H1 (cell line): ENCODE results near the gene UGT1A3. TPM values are rescaled to one million over a fixed set of nuclear protein-coding genes. Genes with fewer than 3 reads are reported as not detected.

Experiments used
- CTCF ChIA-PET: fragments of 300-600 bp; sonication (Branson Sonifier 250); formaldehyde crosslinking; loops from one replicate; lab custom pipeline; 2021; ENCODE audit not compliant: partially characterized antibody; lab: Charles Lee
- POLR2A ChIA-PET: fragments of 300-600 bp; sonication (Branson Sonifier 250); formaldehyde crosslinking; loops from one replicate; lab custom pipeline; 2021; ENCODE audit warnings: inconsistent platforms; ENCODE audit not compliant: partially characterized antibody; lab: Charles Lee
- DNase-seq, 2 experiments: peaks; one replicate each; pipeline versions ENCODE4 v3.0.0 to v3.0.0-alpha.2; 2010 to 2022; ENCODE audit warnings: low spot score in 2 of 2, low read depth in 1 of 2, mixed read lengths in 1 of 2
- FAIRE-seq: peaks from 2 replicates; lab custom pipeline; 2011; peaks lifted over from hg19 to GRCh38; lab: Jason Lieb, UNC
- H2AFZ ChIP-seq: 2 replicates; pipeline ENCODE4 v1.8.1; 2012; ENCODE audit warnings: low read length, inconsistent platforms
- H2AK5ac ChIP-seq: 2 replicates; pipeline ENCODE4 v1.6.1; 2013; ENCODE audit warnings: low read depth, low read length
- H2BK120ac ChIP-seq: replicated peaks from 2 replicates; pipeline ENCODE3; 2013; ENCODE audit warnings: low read depth, low read length, inconsistent platforms
- H2BK12ac ChIP-seq: 2 replicates; pipeline ENCODE4 v1.6.1; 2013; ENCODE audit warnings: low read depth, low read length
- H2BK15ac ChIP-seq: 2 replicates; pipeline ENCODE4 v1.6.1; 2013; ENCODE audit warnings: low read length
- H2BK20ac ChIP-seq: 2 replicates; pipeline ENCODE4 v1.6.1; 2013; ENCODE audit warnings: low read length
- H2BK5ac ChIP-seq: 2 replicates; pipeline ENCODE4 v1.6.1; 2013; ENCODE audit warnings: low read depth, low read length
- H3K14ac ChIP-seq: 2 replicates; pipeline ENCODE4 v1.6.1; 2013; ENCODE audit warnings: inconsistent platforms; ENCODE audit not compliant: insufficient read length
- H3K18ac ChIP-seq: 2 replicates; pipeline ENCODE4 v1.6.1; 2013; ENCODE audit warnings: low read length; ENCODE audit errors: extremely low read depth
- H3K23ac ChIP-seq: 2 replicates; pipeline ENCODE4 v1.6.1; 2013; ENCODE audit warnings: inconsistent platforms; ENCODE audit not compliant: insufficient read length
- H3K23me2 ChIP-seq: 2 replicates; pipeline ENCODE4 v1.6.1; 2013; ENCODE audit warnings: low read depth, low read length
- H3K27ac ChIP-seq: 2 replicates; pipeline ENCODE4 v1.6.1; 2011; ENCODE audit warnings: low read depth, low read length, inconsistent platforms
- H3K27me3 ChIP-seq, 4 experiments: replicated peaks in 1 of 4; 1 replicate in 1 of 4; 2 replicates in 3 of 4; pipeline versions ENCODE4 v1.6.1 to v1.8.1; 2011 to 2013; ENCODE audit warnings: low read length in 3 of 4, mild to moderate bottlenecking in 3 of 4, inconsistent platforms in 2 of 4, mixed read lengths in 2 of 4, moderate library complexity in 1 of 4; ENCODE audit not compliant: control insufficient read depth in 3 of 4, insufficient read depth in 3 of 4; ENCODE audit errors: extremely low read depth in 1 of 4
- H3K36me3 ChIP-seq, 4 experiments: 2 replicates each; pipeline versions ENCODE4 v1.6.1 to v1.8.1; 2011 to 2013; ENCODE audit warnings: mild to moderate bottlenecking in 4 of 4, low read length in 3 of 4, moderate library complexity in 2 of 4, control low read depth in 1 of 4, inconsistent platforms in 1 of 4; ENCODE audit not compliant: insufficient read depth in 4 of 4, control insufficient read depth in 2 of 4
- H3K4ac ChIP-seq: replicated peaks from 2 replicates; pipeline ENCODE3; 2013; ENCODE audit warnings: low read length, low read depth, mixed read lengths, inconsistent platforms; ENCODE audit not compliant: insufficient read length
- H3K4me1 ChIP-seq, 4 experiments: replicated peaks in 1 of 4; 1 replicate in 1 of 4; 2 replicates in 3 of 4; pipeline versions ENCODE4 v1.6.1 to v1.8.1; 2011 to 2013; ENCODE audit warnings: low read length in 3 of 4, inconsistent platforms in 2 of 4, mixed read lengths in 1 of 4; ENCODE audit not compliant: insufficient read depth in 4 of 4, control insufficient read depth in 3 of 4
- H3K4me2 ChIP-seq, 2 experiments: 2 replicates each; pipeline versions ENCODE4 v1.6.1 to v1.8.1; 2011 to 2013; ENCODE audit warnings: low read depth in 2 of 2, low read length in 2 of 2, control low read depth in 1 of 2, inconsistent platforms in 1 of 2, mild to moderate bottlenecking in 1 of 2; ENCODE audit not compliant: insufficient read depth in 1 of 2
- H3K4me3 ChIP-seq, 4 experiments: fragments of 200-600, 300-600 bp in 1 of 4; sonication (generic), shearing (Covaris generic), sonication (Bioruptor Twin) in 1 of 4; 2 replicates each; pipeline versions ENCODE4 v1.5.1 to v1.8.1; 2011 to 2016; ENCODE audit warnings: low read length in 4 of 4, low read depth in 3 of 4, control low read depth in 2 of 4, inconsistent platforms in 2 of 4, mild to moderate bottlenecking in 2 of 4, mixed read lengths in 1 of 4, moderate library complexity in 1 of 4; ENCODE audit not compliant: insufficient read depth in 2 of 4; ENCODE audit errors: extremely low read depth in 1 of 4
- H3K56ac ChIP-seq: replicated peaks from 2 replicates; pipeline ENCODE3; 2013; ENCODE audit warnings: low read depth, mild to moderate bottlenecking, mixed read lengths, low read length, inconsistent platforms; ENCODE audit not compliant: insufficient read length
- H3K79me1 ChIP-seq: 2 replicates; pipeline ENCODE4 v1.6.1; 2013; ENCODE audit warnings: low read depth, low read length, control low read depth
- H3K79me2 ChIP-seq, 2 experiments: 2 replicates each; pipeline versions ENCODE4 v1.6.1 to v1.8.1; 2012 to 2013; ENCODE audit warnings: low read length in 2 of 2, mild to moderate bottlenecking in 2 of 2, inconsistent platforms in 1 of 2; ENCODE audit not compliant: insufficient read depth in 2 of 2, control insufficient read depth in 1 of 2
- H3K9ac ChIP-seq, 4 experiments: replicated peaks in 1 of 4; 1 replicate in 1 of 4; 2 replicates in 3 of 4; pipeline versions ENCODE4 v1.6.1 to v1.8.1; 2011 to 2013; ENCODE audit warnings: low read depth in 3 of 4, low read length in 3 of 4, control low read depth in 2 of 4, mild to moderate bottlenecking in 2 of 4, moderate library complexity in 2 of 4, inconsistent platforms in 1 of 4; ENCODE audit errors: extremely low read depth in 1 of 4
- H3K9me3 ChIP-seq, 2 experiments: 2 replicates each; pipeline versions ENCODE4 v1.6.1 to v1.8.1; 2012 to 2013; ENCODE audit warnings: mild to moderate bottlenecking in 2 of 2, moderate library complexity in 2 of 2, control low read depth in 1 of 2, inconsistent platforms in 1 of 2, low read depth in 1 of 2, low read length in 1 of 2, mixed read lengths in 1 of 2; ENCODE audit not compliant: insufficient read depth in 2 of 2
- H4K20me1 ChIP-seq, 2 experiments: replicated peaks in 1 of 2; 2 replicates each; pipeline versions ENCODE3 to v1.8.1; 2011 to 2013; ENCODE audit warnings: inconsistent platforms in 2 of 2, low read length in 2 of 2, mild to moderate bottlenecking in 1 of 2; ENCODE audit not compliant: insufficient read depth in 2 of 2, control insufficient read depth in 1 of 2
- H4K5ac ChIP-seq: 2 replicates; pipeline ENCODE4 v1.6.1; 2013; ENCODE audit warnings: low read length, low read depth, mixed read lengths, inconsistent platforms; ENCODE audit not compliant: insufficient read length
- H4K8ac ChIP-seq: 2 replicates; pipeline ENCODE4 v1.8.0; 2013; ENCODE audit warnings: mild to moderate bottlenecking, moderate library complexity, low read length, inconsistent platforms; ENCODE audit not compliant: insufficient read depth; ENCODE audit errors: extremely low read depth
- H4K91ac ChIP-seq: replicated peaks from 2 replicates; pipeline ENCODE3; 2013; ENCODE audit warnings: low read length, mixed read lengths, inconsistent platforms; ENCODE audit not compliant: insufficient read length
- CHD1 ChIP-seq: IDR thresholded peaks from 2 replicates; pipeline ENCODE4 v1.6.1; 2012; ENCODE audit warnings: low read depth, low read length, improper control_type of control experiment
- EP300 ChIP-seq, 2 experiments: IDR thresholded peaks; 1 replicate in 1 of 2; 2 replicates in 1 of 2; pipeline ENCODE4 v1.6.1; 2011 to 2012; ENCODE audit warnings: low read depth in 2 of 2, low read length in 2 of 2, mild to moderate bottlenecking in 2 of 2, borderline replicate concordance in 1 of 2, inconsistent platforms in 1 of 2, moderate library complexity in 1 of 2
- SIX5 ChIP-seq: IDR thresholded peaks from 2 replicates; pipeline ENCODE4 v1.6.1; 2011; ENCODE audit warnings: mild to moderate bottlenecking, low read depth, low read length
- WGBS, 2 experiments: shearing (Covaris generic) in 1 of 2; methylation state at CpG; one replicate each; pipeline versions ENCODE4 v1.1.6 to v1.1.7; 2013 to 2015; ENCODE audit warnings: low lambda C conversion rate in 2 of 2, mixed read lengths in 2 of 2, inconsistent platforms in 1 of 2, low coverage in 1 of 2, missing lambda C conversion rate in 1 of 2; ENCODE audit not compliant: insufficient replicate concordance in 2 of 2, insufficient coverage in 1 of 2, insufficient read length in 1 of 2; ENCODE audit errors: extremely low coverage in 1 of 2, missing lambda C conversion rate in 1 of 2; 5-methylcytosine and 5-hydroxymethylcytosine counted together
- polyA plus RNA-seq, 7 experiments: library from polyadenylated mRNA; depleted of rRNA in 3 of 7; stranded (reverse) in 5 of 7; unstranded in 2 of 7; fragments of >200 nt in 5 of 7; fragments of 200-250 nt in 2 of 7; gene quantifications; 1 replicate in 5 of 7; 2 replicates in 1 of 7; 4 replicates in 1 of 7; pipeline versions ENCODE4 v1.2.1 to v1.2.3, GENCODE V29; 2011 to 2013; ENCODE audit warnings: missing spikeins in 2 of 7, mixed read lengths in 2 of 7
- total RNA-seq: library from RNA; stranded (reverse); fragmentation: NEBNext Ultra II Directional; extraction: Animal tissue kit (Norgen Biotek cat#: 25700); gene quantifications from 2 replicates; pipeline ENCODE4 v1.2.1, GENCODE V29; 2021

Gene UGT1A3
- total and polyA plus RNA-seq, 2 of the 8 experiments (the other 6 are each of a cell fraction or from before 2014, with no cell fraction given), result not detected

- no peaks in the 10 kb centered on the region for H3K79me2 ChIP-seq
- POLR2A ChIA-PET, result no interaction called here
- DNase-seq (no peak), FAIRE-seq (peak; percentile 45)
- H3K9me3 ChIP-seq, result no peaks in the 10 kb centered on the region
- no peak overlapping the region for H3K56ac ChIP-seq
- no peak overlapping the region for H2BK15ac ChIP-seq
- no peak overlapping the region for H2BK5ac ChIP-seq
- H2AFZ ChIP-seq, result no peak overlapping the region
- H2BK120ac ChIP-seq, result no peak overlapping the region
- no peak overlapping the region for H3K18ac ChIP-seq
- no peak overlapping the region for H2BK12ac ChIP-seq
- H3K23ac ChIP-seq, result no peak overlapping the region
- H3K23me2 ChIP-seq, result peaks cover 2% of the 10 kb centered on the region; the same call in 1 of the 2 replicates
- H3K79me1 ChIP-seq, result no peaks in the 10 kb centered on the region
- H2BK20ac ChIP-seq, result no peak overlapping the region
- H3K4me2 ChIP-seq, result no peak overlapping the region
- TF ChIP-seq SIX5, result no peak
- no peak for TF ChIP-seq EP300 (IDR thresholded peaks at IDR 0.05; ENCODE audit: borderline replicate concordance in 1 of 2, low read depth in 2 of 2, low read length in 2 of 2)
- no peak for TF ChIP-seq CHD1
- H2AK5ac ChIP-seq, result no peak overlapping the region
- no peak overlapping the region for H3K4ac ChIP-seq
- no peaks in the 10 kb centered on the region for H3K36me3 ChIP-seq
- no peak overlapping the region for H4K5ac ChIP-seq
- H3K4me3 ChIP-seq, result no peak overlapping the region
- H3K14ac ChIP-seq, result no peak overlapping the region
- no peaks in the 10 kb centered on the region for H3K27me3 ChIP-seq
- H3K27ac ChIP-seq, result no peak overlapping the region
- CTCF ChIA-PET, result no interaction called here
- H3K9ac ChIP-seq, result no peak overlapping the region
- no peak overlapping the region for H4K8ac ChIP-seq
- no peak overlapping the region for H4K91ac ChIP-seq
- H3K4me1 ChIP-seq, result peaks cover 0 to 8% (median 2%) of the 10 kb centered on the region in 4 experiments; a peak in 1 of 7 replicates
- no peaks in the 10 kb centered on the region for H4K20me1 ChIP-seq
- WGBS, 2 experiments, result 87% methylated on average over 5 of the region's 5 CpGs; no CpG with 5 or more reads in 1 of the 2 experiments
Observed at GRCh38 chr2:233688341-233688740, 40.5 kb upstream of the UGT1A3 start.
